RWPE1 (cell line): ENCODE results near the gene PDE4D.

ENCODE experiments used
- CTCF ChIA-PET: fragments of 350-600 bp; sonication (Branson Sonifier 250); formaldehyde crosslinking; extraction: SDS; loops from one replicate; lab custom pipeline; 2021; lab: Yijun Ruan, JAX
- POLR2A ChIA-PET: fragments of 400-600 bp; formaldehyde crosslinking; extraction: SDS; loops from one replicate; lab custom pipeline; 2020; ENCODE audit warnings: antibody characterized with exemption; ENCODE audit not compliant: low non-redundant PET; lab: Yijun Ruan, JAX
- DNase-seq: peaks from one replicate; pipeline ENCODE4 v3.0.0; 2012; ENCODE audit warnings: low spot score
- H3K27ac ChIP-seq: fragments of 450-650 bp; 2 replicates; pipeline ENCODE4 v1.5.1; 2017
- CTCF ChIP-seq: fragments of 450-650 bp; conservative IDR thresholded peaks from 2 replicates; pipeline ENCODE4 v1.5.1; 2017; ENCODE audit warnings: low read depth, mild to moderate bottlenecking

Gene PDE4D

GRCh38 chr5:59547731-59548130, 345.8 kb downstream of the PDE4D start:
- TF ChIP-seq CTCF: no peak
- CTCF ChIA-PET: interaction anchor here (1.6 kb wide), 1 partner anchor 10 kb away, joined by 3 read pairs; no protein-coding TSS in a partner anchor
- no peak overlapping the region for H3K27ac ChIP-seq
- no peak for DNase-seq
- POLR2A ChIA-PET: no interaction called here

GRCh38 chr5:59544573-59544972, 349.0 kb downstream of the PDE4D start:
- H3K27ac ChIP-seq: no peak overlapping the region
- TF ChIP-seq CTCF: no peak
- DNase-seq: no peak
- CTCF ChIA-PET: interaction anchor here (0.6 to 0.7 kb wide), 2 partner anchors 101 to 133 kb away, joined by 3 read pairs; no protein-coding TSS in a partner anchor
- POLR2A ChIA-PET: no interaction called here

DNA sequence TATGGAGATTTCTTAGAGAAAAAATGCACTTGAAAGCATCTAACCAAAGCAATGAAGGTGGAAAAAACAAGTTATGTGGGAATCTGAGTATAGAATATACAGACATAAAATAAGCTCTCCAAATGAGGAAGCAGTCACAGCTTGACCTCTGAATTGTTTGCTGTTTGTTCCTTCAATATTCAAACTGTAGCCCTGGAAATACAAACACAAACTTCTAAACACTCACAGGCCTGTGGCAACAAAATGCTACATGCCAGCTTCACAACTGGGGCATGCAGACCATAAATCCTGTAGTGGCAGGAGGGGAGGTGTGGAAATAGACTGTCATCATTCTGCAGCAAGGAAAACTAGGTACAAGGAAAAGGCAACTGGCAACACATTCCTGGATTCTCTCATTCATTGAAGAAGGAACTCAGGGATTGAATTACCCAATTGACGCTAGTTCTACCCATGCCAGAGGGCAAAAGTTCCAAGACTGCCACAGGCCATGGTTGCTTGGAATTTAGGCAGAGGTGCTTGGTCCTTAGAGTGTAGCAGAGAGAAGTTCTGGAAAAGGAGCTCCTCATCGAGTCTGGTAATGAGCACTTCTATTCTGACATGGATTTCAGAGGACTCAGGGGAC, 349.6 kb downstream of the PDE4D start:
- no peak overlapping the region for H3K27ac ChIP-seq
- no peak for DNase-seq
- POLR2A ChIA-PET: no interaction called here
- CTCF ChIA-PET: interaction anchor here (0.6 to 0.7 kb wide), 2 partner anchors 102 to 133 kb away, joined by 3 read pairs; no protein-coding TSS in a partner anchor
- no peak for TF ChIP-seq CTCF

- POLR2A ChIA-PET: no interaction called here
- TF ChIP-seq CTCF: no peak
- H3K27ac ChIP-seq: no peak overlapping the region
- CTCF ChIA-PET: no interaction called here
- no peak for DNase-seq
These were observed 350.4 kb downstream of the PDE4D start for GRCh38 chr5:59542851-59543820.

- ChIA-PET CTCF (no interaction called here), POLR2A (no interaction called here)
- no peak for TF ChIP-seq CTCF
- H3K27ac ChIP-seq: no peak overlapping the region
- no peak for DNase-seq
These were observed 351.2 kb downstream of the PDE4D start for GRCh38 chr5:59542306-59542705.

GRCh38 chr5:59540366-59540765, 353.2 kb downstream of the PDE4D start:
- DNase-seq: no peak
- POLR2A ChIA-PET: no interaction called here
- CTCF ChIA-PET: no interaction called here
- H3K27ac ChIP-seq: no peak overlapping the region
- no peak for TF ChIP-seq CTCF
